Astrocyte (in vitro differentiated cells and primary cell): Measurements from ENCODE around the gene SPPL2A.

Experiments used
- EZH2 ChIP-seq: IDR thresholded peaks from 2 replicates; pipeline ENCODE4 v1.6.1; 2012; ENCODE audit warnings: mild to moderate bottlenecking, low read length, inconsistent platforms; ENCODE audit not compliant: insufficient read depth
- TF ChIP-seq, protein P1 (sequence below): IDR thresholded peaks from 2 replicates; pipeline ENCODE4 v1.5.1; 2011; ENCODE audit warnings: low read depth, mild to moderate bottlenecking, inconsistent platforms, low read length, moderate library complexity; ENCODE audit not compliant: insufficient read depth

DNA sequence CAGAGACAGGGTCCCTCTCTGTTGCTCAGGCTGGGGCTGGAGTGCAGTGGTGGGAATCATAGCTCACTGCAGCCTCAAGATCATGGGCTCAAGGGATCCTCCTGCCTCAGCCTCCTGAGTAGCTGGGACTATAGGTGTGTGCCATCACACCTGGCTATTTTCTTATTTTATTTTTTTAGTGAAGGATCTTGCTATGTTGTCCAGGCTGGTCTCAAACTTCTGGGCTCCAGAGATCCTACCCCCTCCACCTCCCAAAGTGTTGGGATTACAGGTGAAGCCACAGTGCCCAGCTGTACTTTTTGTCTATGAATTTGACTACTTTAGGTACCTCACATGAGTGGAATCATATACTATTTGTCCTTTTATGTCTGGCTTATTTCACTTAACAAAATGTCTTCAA lies 49.1 kb upstream of the SPPL2A start:
- TF ChIP-seq, protein P1, sequence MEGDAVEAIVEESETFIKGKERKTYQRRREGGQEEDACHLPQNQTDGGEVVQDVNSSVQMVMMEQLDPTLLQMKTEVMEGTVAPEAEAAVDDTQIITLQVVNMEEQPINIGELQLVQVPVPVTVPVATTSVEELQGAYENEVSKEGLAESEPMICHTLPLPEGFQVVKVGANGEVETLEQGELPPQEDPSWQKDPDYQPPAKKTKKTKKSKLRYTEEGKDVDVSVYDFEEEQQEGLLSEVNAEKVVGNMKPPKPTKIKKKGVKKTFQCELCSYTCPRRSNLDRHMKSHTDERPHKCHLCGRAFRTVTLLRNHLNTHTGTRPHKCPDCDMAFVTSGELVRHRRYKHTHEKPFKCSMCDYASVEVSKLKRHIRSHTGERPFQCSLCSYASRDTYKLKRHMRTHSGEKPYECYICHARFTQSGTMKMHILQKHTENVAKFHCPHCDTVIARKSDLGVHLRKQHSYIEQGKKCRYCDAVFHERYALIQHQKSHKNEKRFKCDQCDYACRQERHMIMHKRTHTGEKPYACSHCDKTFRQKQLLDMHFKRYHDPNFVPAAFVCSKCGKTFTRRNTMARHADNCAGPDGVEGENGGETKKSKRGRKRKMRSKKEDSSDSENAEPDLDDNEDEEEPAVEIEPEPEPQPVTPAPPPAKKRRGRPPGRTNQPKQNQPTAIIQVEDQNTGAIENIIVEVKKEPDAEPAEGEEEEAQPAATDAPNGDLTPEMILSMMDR, result no peak
- TF ChIP-seq EZH2, result no peak
